ENCODE measurements around the gene KDM1B.
"Not testable (repeated sequence)": the region's sequence is repeated elsewhere in the genome, so short reads cannot be mapped to it uniquely, and the experiment has no call there.

DNA sequence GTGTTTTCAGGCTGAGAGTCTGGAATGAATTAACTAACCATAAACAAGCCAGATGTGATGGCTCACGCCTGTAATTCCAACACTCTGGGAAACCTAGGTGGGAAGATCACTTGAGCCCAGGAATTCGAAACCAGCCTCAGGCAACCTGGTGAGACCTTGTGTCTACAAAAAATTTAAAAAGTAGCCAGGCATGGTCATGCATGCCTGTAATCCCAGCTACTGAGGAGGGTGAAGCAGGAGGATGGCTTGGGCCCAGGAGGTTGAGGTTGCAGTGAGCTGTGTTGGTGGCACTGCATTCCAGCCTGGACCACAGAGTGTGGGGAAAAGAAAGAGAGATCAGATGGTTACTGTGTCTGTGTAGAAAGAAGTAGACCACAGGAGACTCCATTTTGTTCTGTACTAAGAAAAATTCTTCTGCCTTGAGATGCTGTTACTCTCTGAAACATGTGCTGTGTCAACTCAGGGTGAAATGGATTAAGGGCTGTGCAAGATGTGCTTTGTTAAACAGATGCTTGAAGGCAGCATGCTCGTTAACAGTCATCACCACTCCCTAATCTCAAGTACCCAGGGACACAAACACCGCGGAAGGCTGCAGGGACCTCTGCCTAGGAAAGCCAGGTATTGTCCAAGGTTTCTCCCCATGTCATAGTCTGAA is 71.4 kb downstream of the KDM1B start:
- TF ChIP-seq, protein P1, sequence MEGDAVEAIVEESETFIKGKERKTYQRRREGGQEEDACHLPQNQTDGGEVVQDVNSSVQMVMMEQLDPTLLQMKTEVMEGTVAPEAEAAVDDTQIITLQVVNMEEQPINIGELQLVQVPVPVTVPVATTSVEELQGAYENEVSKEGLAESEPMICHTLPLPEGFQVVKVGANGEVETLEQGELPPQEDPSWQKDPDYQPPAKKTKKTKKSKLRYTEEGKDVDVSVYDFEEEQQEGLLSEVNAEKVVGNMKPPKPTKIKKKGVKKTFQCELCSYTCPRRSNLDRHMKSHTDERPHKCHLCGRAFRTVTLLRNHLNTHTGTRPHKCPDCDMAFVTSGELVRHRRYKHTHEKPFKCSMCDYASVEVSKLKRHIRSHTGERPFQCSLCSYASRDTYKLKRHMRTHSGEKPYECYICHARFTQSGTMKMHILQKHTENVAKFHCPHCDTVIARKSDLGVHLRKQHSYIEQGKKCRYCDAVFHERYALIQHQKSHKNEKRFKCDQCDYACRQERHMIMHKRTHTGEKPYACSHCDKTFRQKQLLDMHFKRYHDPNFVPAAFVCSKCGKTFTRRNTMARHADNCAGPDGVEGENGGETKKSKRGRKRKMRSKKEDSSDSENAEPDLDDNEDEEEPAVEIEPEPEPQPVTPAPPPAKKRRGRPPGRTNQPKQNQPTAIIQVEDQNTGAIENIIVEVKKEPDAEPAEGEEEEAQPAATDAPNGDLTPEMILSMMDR (IDR thresholded peaks at IDR 0.05; ENCODE audit: low read length) = not testable (repeated sequence)
- not testable (repeated sequence) for TF ChIP-seq EZH2 (optimal IDR thresholded peaks at IDR 0.05; ENCODE audit: low read depth, low read length); EZH2phosphoT487 (IDR thresholded peaks at IDR 0.05; ENCODE audit: low read length)
